ENCODE data around the gene PRKAR2A. TPM values are rescaled to one million over a fixed set of nuclear protein-coding genes. Genes with fewer than 3 reads are reported as not detected.
"Not testable (repeated sequence)": the region's sequence is repeated elsewhere in the genome, so short reads cannot be mapped to it uniquely, and the experiment has no call there.

PRKAR2A gene
- total RNA-seq, 4 donors from 2014 or later, result 28.4 to 35.1 (median 32.0) TPM

DNA sequence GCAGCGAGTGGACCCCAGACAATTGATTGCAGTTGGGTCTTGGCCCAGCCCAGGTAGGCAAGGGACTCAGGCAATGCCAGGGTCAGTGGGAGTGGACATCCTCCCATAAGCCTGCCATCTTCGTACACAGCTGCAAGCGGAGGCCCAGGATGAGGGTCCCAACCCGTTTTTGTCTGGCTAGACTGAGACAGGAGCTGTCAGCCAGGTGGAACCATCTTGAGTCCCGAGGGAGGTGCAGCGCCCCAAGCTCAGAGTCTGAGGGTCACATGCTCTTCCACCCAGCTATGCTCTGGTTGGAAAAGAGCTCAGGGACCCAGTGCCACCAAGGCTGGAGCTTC is 108.1 kb downstream of the PRKAR2A start:
- TF ChIP-seq, protein P1, sequence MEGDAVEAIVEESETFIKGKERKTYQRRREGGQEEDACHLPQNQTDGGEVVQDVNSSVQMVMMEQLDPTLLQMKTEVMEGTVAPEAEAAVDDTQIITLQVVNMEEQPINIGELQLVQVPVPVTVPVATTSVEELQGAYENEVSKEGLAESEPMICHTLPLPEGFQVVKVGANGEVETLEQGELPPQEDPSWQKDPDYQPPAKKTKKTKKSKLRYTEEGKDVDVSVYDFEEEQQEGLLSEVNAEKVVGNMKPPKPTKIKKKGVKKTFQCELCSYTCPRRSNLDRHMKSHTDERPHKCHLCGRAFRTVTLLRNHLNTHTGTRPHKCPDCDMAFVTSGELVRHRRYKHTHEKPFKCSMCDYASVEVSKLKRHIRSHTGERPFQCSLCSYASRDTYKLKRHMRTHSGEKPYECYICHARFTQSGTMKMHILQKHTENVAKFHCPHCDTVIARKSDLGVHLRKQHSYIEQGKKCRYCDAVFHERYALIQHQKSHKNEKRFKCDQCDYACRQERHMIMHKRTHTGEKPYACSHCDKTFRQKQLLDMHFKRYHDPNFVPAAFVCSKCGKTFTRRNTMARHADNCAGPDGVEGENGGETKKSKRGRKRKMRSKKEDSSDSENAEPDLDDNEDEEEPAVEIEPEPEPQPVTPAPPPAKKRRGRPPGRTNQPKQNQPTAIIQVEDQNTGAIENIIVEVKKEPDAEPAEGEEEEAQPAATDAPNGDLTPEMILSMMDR (IDR thresholded peaks at IDR 0.05), result no peak
- DNase-seq (ENCODE audit: low spot score), result no peak
- ATAC-seq (ENCODE audit: low FRiP score), result no peak

DNA sequence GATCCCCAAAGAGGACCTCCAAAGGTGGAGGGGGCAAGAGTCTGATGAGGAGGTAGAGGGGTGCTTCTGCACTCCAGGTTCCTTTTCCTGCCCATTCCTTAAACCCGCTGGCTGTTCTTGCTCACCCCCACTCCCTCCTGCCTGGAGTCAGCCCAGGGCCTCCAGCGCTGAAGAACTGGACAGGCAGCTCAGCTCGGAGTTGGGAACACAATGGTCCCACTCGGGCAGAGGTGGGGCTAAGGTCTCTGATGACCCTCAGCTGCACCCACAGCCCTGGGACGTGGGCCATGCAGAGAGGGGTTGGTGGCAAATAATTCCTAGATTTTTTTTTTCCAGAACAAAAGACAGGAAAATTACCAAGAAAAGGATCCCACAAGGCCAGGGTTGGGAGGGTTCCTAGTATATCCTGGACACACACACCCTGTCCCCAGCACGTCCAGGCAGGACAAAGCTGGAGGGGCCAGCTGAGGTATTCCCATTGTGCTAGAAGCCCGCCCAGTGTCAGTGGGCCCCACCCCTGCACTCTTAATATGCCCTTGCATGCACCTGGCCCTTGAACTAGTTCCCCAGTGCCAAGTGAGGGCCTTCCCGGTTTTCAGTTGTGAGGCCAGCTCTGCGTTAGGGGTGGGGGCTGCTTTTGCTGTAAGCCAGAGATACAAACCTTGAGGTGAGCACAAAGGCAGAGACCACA is 108.6 kb downstream of the PRKAR2A start:
- TF ChIP-seq, protein P1 (IDR thresholded peaks at IDR 0.05), result no peak
- ATAC-seq (ENCODE audit: low FRiP score) (no peak), DNase-seq (ENCODE audit: low spot score) (no peak)

DNA sequence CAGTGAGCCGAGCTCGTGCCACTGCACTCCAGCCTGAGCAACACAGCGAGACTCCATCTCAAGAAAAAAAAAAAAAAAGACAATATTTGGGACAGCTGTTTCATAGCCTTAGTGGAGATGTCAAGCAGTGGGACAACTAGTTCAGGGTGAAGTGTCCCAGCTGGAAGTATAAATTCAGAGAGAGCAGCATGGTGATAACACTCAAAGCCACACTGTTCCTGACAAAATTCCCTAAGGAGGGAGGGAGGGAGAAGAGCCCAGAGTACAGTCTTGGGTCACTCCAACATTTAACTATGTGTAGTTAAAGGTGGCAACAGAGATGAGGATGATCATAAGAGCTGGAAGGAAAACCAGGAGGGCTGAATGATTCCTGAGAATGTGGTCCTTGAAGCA is 109.5 kb downstream of the PRKAR2A start:
- ATAC-seq (ENCODE audit: low FRiP score) (no peak), DNase-seq (ENCODE audit: low spot score) (no peak)
- TF ChIP-seq, protein P1 (IDR thresholded peaks at IDR 0.05), result no peak

DNA sequence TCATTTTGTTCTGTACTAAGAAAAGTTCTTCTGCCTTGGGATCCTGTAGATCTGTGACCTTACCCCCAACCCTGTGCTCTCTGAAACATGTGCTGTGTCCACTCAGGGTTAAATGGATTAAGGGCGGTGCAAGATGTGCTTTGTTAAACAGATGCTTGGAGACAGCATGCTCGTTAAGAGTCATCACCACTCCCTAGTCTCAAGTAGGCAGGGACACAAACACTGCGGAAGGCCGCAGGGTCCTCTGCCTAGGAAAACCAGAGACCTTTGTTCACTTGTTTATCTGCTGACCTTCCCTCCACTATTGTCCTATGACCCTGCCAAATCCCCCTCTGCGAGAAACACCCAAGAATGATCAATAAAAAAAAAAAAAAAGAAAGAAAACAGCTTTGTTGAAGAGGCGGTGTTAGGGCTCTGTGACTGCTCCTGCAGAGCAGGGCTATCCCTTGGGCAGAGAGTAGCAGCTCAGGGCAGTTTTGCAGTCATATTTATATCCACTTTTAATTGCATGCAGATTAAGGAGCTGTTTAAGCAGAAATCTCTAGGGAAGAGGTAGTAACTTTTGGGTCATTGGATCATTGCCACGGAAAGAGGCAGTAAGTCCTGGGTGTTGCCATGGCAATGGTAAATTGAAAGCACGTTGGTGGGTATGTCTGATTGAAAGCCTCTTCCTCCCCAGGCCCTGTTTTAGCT is 112.5 kb downstream of the PRKAR2A start:
- ATAC-seq (ENCODE audit: low FRiP score); DNase-seq (ENCODE audit: low spot score): not testable (repeated sequence)

DNA sequence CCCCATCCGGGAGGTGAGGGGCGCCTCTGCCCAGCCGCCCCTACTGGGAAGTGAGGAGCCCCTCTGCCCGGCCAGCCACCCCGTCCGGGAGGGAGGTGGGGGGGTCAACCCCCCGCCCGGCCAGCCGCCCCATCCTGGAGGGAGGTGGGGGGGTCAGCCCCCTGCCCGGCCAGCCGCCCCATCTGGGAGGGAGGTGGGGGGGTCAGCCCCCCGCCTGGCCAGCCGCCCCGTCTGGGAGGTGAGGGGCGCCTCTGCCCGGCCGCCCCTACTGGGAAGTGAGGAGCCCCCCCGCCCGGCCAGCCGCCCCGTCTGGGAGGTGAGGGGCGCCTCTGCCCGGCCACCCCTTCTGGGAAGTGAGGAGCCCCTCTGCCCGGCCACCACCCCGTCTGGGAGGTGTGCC is 113.1 kb downstream of the PRKAR2A start:
- not testable (repeated sequence) for DNase-seq (ENCODE audit: low spot score)

DNA sequence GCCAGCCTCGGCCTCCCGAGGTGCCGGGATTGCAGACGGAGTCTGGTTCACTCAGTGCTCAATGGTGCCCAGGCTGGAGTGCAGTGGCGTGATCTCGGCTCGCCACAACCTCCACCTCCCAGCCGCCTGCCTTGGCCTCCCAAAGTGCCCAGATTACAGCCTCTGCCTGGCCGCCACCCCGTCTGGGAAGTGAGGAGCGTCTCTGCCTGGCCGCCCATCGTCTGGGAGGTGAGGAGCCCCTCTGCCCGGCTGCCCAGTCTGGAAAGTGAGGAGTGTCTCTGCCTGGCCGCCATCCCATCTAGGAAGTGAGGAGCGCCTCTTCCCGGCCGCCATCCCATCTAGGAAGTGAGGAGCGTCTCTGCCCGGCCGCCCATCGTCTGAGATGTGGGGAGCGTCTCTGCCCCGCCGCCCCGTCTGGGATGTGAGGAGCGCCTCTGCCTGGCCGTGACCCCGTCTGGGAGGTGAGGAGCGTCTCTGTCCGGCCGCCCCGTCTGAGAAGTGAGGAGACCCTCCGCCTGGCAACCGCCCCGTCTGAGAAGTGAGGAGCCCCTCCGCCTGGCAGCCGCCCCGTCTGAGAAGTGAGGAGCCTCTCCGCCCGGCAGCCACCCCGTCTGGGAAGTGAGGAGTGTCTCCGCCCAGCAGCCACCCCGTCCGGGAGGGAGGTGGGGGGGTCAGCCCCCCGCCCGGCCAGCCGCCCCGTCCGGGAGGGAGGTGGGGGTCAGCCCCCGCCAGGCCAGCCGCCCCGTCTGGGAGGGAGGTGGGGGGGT is 113.7 kb downstream of the PRKAR2A start:
- ATAC-seq (ENCODE audit: low FRiP score); DNase-seq (ENCODE audit: low spot score): not testable (repeated sequence)

More for the DNA sequence above, 113.1 kb downstream of the PRKAR2A start:
- not testable (repeated sequence) for ATAC-seq (ENCODE audit: low FRiP score)

DNA sequence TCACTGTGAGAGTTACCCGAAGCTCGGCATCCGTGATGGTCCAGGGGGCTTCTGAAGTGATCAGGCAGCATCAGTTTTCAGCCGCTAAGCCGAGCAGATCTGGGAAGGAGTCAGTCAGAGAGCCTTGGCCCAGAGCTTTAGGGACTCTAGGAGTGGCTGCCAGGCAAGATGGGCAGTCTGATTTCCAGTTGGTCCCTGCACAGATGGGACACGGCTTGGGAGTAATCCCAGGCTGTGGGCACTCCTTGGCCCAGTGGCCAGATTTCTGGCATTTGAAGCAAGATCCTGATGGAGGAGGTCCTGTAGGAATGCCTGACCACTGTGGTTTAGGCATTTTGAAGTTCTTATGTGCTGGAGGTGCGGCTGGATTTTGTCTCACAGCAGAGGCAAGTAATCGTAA is 120.2 kb downstream of the PRKAR2A start:
- ATAC-seq (ENCODE audit: low FRiP score), result no peak
- DNase-seq (ENCODE audit: low spot score), result no peak
- TF ChIP-seq, protein P1 (IDR thresholded peaks at IDR 0.05), result no peak

DNA sequence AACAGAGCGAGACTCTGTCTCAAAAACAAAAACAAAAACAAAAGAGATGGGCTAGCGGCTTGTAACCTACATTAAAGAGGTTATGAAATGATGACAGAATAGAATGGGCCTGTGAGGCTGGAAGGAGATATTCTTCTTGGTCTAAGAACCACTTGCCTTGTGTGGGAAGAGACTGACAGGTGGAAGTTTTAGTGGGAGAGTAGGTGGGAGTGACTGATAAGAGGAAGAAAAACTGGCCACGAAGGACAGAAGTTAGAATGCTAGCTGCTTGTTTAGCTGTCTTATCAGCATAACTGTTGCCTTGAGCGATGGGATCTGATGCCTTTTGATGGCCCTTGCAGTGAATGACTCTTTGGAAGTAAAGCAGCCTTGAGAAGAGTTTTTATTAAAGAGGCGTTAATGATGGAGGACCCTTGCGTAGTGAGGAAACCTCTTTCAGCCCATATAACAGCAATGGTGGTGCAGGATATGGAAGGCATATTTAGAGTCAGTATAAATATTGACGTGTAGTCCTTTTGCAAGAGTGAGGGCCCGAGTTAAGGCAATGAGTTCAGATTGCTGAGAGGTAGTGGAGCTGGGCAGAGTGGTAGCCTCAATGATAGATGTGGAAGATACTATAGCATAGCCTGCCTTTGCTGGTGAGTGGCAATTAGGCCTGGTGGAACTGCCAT is 122.4 kb downstream of the PRKAR2A start:
- not testable (repeated sequence) for ATAC-seq (ENCODE audit: low FRiP score); DNase-seq (ENCODE audit: low spot score)
